ENCODE results near the gene RRP1.

DNA sequence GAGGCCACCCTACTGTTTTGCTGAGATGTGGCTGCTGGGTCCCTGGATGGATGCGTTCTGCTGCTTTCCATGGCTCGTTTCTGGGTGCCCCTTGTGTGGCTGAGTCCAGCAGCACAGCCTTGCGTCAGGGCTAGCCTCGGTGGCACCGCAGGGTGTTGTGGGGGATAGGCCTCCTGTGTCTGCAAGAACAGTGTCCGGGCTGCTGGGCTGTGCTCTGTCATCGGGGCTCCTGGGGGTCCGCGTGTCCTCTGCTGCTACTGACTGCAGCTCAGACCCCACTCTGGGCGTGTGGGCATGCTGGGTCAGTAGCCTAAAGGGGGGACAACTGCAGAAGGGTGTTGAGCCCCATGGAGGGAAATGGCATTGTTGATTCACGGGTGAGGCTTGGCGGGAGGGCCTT is 4.9 kb downstream of the RRP1 start:
- TF ChIP-seq, protein P1, sequence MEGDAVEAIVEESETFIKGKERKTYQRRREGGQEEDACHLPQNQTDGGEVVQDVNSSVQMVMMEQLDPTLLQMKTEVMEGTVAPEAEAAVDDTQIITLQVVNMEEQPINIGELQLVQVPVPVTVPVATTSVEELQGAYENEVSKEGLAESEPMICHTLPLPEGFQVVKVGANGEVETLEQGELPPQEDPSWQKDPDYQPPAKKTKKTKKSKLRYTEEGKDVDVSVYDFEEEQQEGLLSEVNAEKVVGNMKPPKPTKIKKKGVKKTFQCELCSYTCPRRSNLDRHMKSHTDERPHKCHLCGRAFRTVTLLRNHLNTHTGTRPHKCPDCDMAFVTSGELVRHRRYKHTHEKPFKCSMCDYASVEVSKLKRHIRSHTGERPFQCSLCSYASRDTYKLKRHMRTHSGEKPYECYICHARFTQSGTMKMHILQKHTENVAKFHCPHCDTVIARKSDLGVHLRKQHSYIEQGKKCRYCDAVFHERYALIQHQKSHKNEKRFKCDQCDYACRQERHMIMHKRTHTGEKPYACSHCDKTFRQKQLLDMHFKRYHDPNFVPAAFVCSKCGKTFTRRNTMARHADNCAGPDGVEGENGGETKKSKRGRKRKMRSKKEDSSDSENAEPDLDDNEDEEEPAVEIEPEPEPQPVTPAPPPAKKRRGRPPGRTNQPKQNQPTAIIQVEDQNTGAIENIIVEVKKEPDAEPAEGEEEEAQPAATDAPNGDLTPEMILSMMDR (IDR thresholded peaks at IDR 0.05): no peak
- TF ChIP-seq ZFX (IDR thresholded peaks at IDR 0.05; ENCODE audit: borderline replicate concordance): no peak

All from 22Rv1 (cell line).